Measurements from ENCODE around the gene PLAU. TPM values are rescaled to one million over a fixed set of nuclear protein-coding genes. Genes with fewer than 3 reads are reported as not detected.
"Not testable (repeated sequence)": the region's sequence is repeated elsewhere in the genome, so short reads cannot be mapped to it uniquely, and the experiment has no call there.

PLAU gene
- total RNA-seq, 2 experiments from 2014 or later, result 0.45 to 0.73 TPM

DNA sequence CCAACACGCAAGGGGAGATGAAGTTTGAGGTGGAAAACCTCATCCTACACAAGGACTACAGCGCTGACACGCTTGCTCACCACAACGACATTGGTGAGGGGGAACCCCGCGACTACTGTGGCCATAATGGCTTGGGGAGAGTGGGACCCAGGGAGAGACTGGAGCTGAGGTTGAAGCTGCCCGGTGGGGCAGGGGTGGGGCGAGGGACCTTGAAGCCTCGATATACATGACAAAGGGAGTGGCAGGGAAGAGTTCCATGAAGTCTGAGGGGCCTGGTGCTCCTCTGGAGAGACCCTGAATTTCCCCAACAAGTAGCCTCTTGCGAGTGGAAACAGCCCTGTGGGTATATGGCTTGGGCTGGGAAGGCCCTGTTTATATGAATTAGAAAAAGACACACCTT is 3.1 kb downstream of the PLAU start:
- H3K27me3 Mint-ChIP-seq, result peaks cover 33% of the 10 kb centered on the region
- ChIA-PET CTCF (interaction anchor here (1.9 kb wide), 1 partner anchor 27 kb away, joined by 7 read pairs; no protein-coding TSS in a partner anchor), POLR2A (interaction anchor here (0.6 kb wide), 1 partner anchor 50 kb away, joined by 3 read pairs; no protein-coding TSS in a partner anchor)
- no peak for DNase-seq
- intact Hi-C loops (cut with micrococcal nuclease), result no loop called here
- H3K36me3 Mint-ChIP-seq, result peaks cover 6% of the 10 kb centered on the region
- H3K4me1 Mint-ChIP-seq (ENCODE audit: low read depth), result peaks cover 29% of the 10 kb centered on the region
- H3K9me3 Mint-ChIP-seq, result peaks cover 6% of the 10 kb centered on the region
- no peak overlapping the region for H3K27ac Mint-ChIP-seq
- no peak overlapping the region for H3K4me3 Mint-ChIP-seq

GRCh38 chr10:73915206-73915851 is 4.4 kb downstream of the PLAU start:
- Mint-ChIP-seq H3K36me3 (peaks cover 10% of the 10 kb centered on the region), H3K4me3 (no peak overlapping the region), H3K9me3 (peaks cover 6% of the 10 kb centered on the region), H3K27me3 (peaks cover 31% of the 10 kb centered on the region), H3K27ac (no peak overlapping the region), H3K4me1 (ENCODE audit: low read depth) (peaks cover 22% of the 10 kb centered on the region)
- ChIA-PET CTCF (interaction anchor here (1.9 kb wide), 1 partner anchor 25 kb away, joined by 7 read pairs; no protein-coding TSS in a partner anchor), POLR2A (no interaction called here)
- DNase-seq, result no peak
- intact Hi-C loops (cut with micrococcal nuclease), result no loop called here

DNA sequence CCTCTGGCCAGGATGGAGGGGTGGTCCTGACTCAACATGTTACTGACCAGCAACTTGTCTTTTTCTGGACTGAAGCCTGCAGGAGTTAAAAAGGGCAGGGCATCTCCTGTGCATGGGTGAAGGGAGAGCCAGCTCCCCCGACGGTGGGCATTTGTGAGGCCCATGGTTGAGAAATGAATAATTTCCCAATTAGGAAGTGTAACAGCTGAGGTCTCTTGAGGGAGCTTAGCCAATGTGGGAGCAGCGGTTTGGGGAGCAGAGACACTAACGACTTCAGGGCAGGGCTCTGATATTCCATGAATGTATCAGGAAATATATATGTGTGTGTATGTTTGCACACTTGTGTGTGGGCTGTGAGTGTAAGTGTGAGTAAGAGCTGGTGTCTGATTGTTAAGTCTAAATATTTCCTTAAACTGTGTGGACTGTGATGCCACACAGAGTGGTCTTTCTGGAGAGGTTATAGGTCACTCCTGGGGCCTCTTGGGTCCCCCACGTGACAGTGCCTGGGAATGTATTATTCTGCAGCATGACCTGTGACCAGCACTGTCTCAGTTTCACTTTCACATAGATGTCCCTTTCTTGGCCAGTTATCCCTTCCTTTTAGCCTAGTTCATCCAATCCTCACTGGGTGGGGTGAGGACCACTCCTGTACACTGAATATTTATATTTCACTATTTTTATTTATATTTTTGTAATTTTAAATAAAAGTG is 6.0 kb downstream of the PLAU start:
- DNase-seq, result no peak
- Mint-ChIP-seq H3K4me3 (no peak overlapping the region), H3K27me3 (peaks cover 19% of the 10 kb centered on the region), H3K9me3 (peaks cover 6% of the 10 kb centered on the region), H3K4me1 (ENCODE audit: low read depth) (peaks cover 15% of the 10 kb centered on the region), H3K36me3 (peaks cover 10% of the 10 kb centered on the region), H3K27ac (no peak overlapping the region)
- CTCF ChIA-PET, result interaction anchor here (0.6 to 5.1 kb wide), 3 partner anchors 23 to 34 kb away, joined by 3 to 20 read pairs (median 8); no protein-coding TSS in a partner anchor
- POLR2A ChIA-PET, result no interaction called here
- intact Hi-C loops (cut with micrococcal nuclease), result no loop called here

DNA sequence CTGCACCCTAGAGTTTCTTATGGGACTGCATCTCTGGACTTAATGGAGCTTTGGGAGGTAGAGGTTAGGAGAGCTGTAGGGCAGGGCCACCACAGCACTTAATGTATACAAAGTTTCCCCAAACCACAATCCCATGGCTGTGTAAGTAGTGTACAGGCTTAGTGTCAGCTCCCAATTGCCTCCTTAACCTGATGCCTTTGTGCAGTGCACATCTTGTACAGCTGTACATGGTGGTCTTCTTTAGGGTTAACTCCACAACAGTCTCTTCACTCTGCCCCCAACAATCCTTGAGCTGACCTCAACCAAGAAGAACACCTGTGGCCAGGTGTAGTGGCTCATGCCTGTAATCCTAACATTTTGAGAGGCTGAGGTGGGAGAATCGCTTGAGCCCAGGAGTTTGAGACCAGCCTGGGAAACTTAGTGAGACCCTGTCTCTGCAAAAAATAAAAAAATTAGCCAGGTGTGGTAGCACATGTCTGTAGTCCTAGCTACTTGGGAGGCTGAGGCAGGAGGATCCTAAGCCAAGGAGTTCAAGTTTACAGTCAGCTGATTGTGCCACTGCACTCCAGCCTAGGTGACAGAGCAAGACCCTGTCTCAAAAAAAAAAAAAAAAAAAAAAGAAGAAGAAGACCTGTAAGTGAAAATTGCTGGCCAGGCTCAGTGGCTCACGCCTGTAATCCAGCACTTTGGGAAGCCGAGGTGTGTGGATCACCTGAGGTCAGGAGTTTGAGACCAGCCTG is 6.8 kb downstream of the PLAU start:
- peaks cover 16% of the 10 kb centered on the region for H3K27me3 Mint-ChIP-seq
- CTCF ChIA-PET, result interaction anchor here (0.9 to 5.1 kb wide), 3 partner anchors 8 to 31 kb away, joined by 3 to 20 read pairs (median 8); no protein-coding TSS in a partner anchor

DNA sequence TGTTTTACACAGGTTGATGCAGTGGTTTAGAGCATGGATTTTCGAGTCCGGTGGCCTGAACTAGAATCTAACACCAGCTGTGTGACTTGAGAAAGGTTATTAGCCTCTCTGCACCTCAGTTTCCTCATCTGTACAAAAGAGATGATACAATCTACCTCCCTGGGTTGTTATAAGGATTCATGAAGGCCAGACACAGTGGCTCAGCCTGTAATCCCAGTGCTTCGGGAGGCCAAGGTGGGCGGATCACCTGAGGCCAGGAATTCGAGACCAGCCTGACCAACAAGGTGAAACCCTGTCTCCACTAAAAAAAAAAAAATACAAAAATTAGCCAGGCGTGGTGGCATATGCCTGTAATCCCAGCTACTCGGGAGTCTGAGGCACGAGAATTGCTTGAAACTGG is 8.5 kb downstream of the PLAU start:
- CTCF ChIA-PET, result interaction anchor here (0.9 to 5.1 kb wide), 3 partner anchors 21 to 162 kb away, joined by 3 to 20 read pairs (median 4); no protein-coding TSS in a partner anchor
- peaks cover 26% of the 10 kb centered on the region for H3K4me1 Mint-ChIP-seq (ENCODE audit: low read depth)
- H3K4me3 Mint-ChIP-seq; intact Hi-C loops (cut with micrococcal nuclease); H3K9me3 Mint-ChIP-seq; DNase-seq; POLR2A ChIA-PET; H3K27ac Mint-ChIP-seq; H3K36me3 Mint-ChIP-seq: not testable (repeated sequence)
- peaks cover 15% of the 10 kb centered on the region for H3K27me3 Mint-ChIP-seq

More for the DNA sequence above, 6.8 kb downstream of the PLAU start:
- H3K4me1 Mint-ChIP-seq (ENCODE audit: low read depth), result peaks cover 21% of the 10 kb centered on the region
- H3K27ac Mint-ChIP-seq, result no peak overlapping the region
- H3K36me3 Mint-ChIP-seq, result peaks cover 10% of the 10 kb centered on the region
- no peak overlapping the region for H3K4me3 Mint-ChIP-seq
- POLR2A ChIA-PET, result no interaction called here
- H3K9me3 Mint-ChIP-seq, result peaks cover 6% of the 10 kb centered on the region
- DNase-seq, result no peak
- intact Hi-C loops (cut with micrococcal nuclease), result no loop called here

GRCh38 chr10:73920089-73920488 is 9.2 kb downstream of the PLAU start:
- Mint-ChIP-seq H3K36me3 (peaks cover 10% of the 10 kb centered on the region), H3K4me3 (no peak overlapping the region), H3K27me3 (peaks cover 18% of the 10 kb centered on the region), H3K4me1 (ENCODE audit: low read depth) (peaks cover 26% of the 10 kb centered on the region), H3K9me3 (peaks cover 6% of the 10 kb centered on the region), H3K27ac (no peak overlapping the region)
- ChIA-PET CTCF (interaction anchor here (0.9 to 5.1 kb wide), 4 partner anchors 20 to 161 kb away, joined by 3 to 20 read pairs (median 4); no protein-coding TSS in a partner anchor), POLR2A (no interaction called here)
- DNase-seq, result no peak
- intact Hi-C loops (cut with micrococcal nuclease), result no loop called here

DNA sequence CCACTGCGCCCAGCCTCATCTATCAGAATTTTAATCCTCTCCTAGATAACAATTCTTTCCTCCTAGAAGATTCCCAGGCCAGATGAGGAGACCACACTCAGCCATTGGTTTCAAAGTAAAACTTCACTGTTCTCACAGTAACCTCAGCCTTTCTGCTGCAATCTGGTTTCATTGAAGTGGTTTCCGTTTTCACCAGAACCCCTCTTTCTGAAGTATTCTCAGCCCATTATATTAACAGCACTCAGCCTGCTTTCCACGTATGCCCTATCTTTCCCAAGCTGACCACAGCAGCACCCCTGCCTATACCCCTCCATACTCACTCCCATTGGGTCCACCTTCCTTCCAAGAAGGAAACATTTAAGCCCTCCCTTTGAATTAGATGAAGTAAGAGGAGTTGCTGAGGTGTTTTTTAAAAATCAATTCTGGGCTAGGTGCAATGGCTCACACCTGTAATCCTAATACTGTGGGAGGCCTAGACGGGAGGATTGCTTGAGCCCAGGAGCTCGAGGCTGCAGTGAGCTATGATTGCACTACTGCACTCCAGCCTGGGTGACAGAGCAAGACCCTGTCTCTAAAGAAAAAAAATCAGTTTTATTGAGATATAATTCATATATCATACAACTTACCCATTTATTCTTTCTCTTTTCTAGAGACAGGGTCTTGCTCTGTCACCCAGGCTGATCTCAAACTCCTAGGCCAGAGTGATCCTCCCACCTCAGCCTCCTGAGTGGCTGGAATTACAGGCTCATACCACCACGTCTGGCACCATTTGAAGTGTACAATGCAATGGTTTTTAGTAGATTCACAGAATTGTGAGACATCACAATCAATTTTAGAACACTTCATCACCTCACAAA is 11.3 kb downstream of the PLAU start:
- H3K27ac Mint-ChIP-seq, result no peak overlapping the region
- peak; percentile 37 for DNase-seq
- H3K4me1 Mint-ChIP-seq (ENCODE audit: low read depth), result peaks cover 23% of the 10 kb centered on the region
- H3K27me3 Mint-ChIP-seq, result peaks cover 20% of the 10 kb centered on the region
- CTCF ChIA-PET, result interaction anchor here (1.9 kb wide), 1 partner anchor 36 kb away, joined by 5 read pairs; no protein-coding TSS in a partner anchor
- intact Hi-C loops (cut with micrococcal nuclease), result loop anchor here (1.0 kb wide), 1 partner anchor 11 kb away; the partner anchor contains the start of gene PLAU
- no peak overlapping the region for H3K4me3 Mint-ChIP-seq
- peaks cover 8% of the 10 kb centered on the region for H3K36me3 Mint-ChIP-seq
- peaks cover 6% of the 10 kb centered on the region for H3K9me3 Mint-ChIP-seq
- POLR2A ChIA-PET, result no interaction called here

DNA sequence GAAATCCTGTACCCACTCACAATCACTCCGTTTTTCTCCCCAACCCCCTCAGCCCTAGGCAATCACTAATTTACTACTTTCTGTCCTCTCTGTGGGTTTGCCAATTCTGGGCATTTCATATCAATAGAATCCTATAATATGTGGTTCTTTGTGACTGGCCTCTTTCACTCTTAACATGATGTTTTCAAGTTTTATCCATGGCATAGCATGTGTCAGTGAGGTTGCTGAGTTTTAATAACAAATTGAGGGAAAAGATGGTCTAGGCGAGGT is 11.9 kb downstream of the PLAU start:
- intact Hi-C loops (cut with micrococcal nuclease), result loop anchor here (1.0 kb wide), 1 partner anchor 11 kb away; the partner anchor contains the start of gene PLAU
- peaks cover 8% of the 10 kb centered on the region for H3K36me3 Mint-ChIP-seq
- ChIA-PET CTCF (no interaction called here), POLR2A (no interaction called here)
- peaks cover 22% of the 10 kb centered on the region for H3K4me1 Mint-ChIP-seq (ENCODE audit: low read depth)
- no peak overlapping the region for H3K4me3 Mint-ChIP-seq
- peaks cover 20% of the 10 kb centered on the region for H3K27me3 Mint-ChIP-seq
- DNase-seq, result no peak
- peaks cover 6% of the 10 kb centered on the region for H3K9me3 Mint-ChIP-seq
- H3K27ac Mint-ChIP-seq, result no peak overlapping the region

DNA sequence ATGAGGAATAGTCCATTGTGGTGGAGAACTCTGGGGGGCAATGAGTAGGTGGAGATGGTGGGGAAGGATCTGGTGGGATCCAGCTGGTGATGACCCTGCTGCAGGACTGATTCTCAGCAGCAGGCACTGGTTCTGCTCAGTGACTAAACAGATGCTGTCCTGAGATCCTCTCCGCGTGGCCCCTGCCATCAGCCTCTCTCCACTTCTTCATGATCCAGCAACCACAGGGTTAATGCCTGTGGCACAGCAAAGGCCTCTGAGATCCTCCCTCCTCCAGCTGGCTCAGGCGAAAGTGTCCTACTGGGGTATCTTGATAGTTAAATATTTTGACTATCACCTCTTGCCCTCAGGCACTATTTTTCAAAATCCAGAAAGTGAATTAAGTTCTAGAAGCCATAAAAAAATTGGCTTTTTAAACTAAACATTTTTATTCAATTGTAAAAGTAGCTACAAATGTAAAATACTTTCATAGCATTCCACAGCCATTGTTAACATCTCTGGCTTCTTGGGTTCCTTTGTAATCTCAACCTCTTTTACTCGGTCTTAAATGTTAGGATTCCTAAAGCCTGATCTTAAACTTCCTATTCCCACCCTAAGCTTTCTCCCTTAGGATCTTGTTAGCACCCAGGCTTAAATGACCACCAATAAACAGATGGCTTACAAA is 13.1 kb downstream of the PLAU start:
- ChIA-PET CTCF (interaction anchor here (0.6 to 1.9 kb wide), 5 partner anchors 16 to 58 kb away, joined by 3 to 6 read pairs (median 4); no protein-coding TSS in a partner anchor), POLR2A (no interaction called here)
- Mint-ChIP-seq H3K36me3 (peaks cover 3% of the 10 kb centered on the region), H3K9me3 (no peaks in the 10 kb centered on the region), H3K27me3 (peaks cover 20% of the 10 kb centered on the region), H3K27ac (peak overlapping the region; percentile 6), H3K4me3 (no peak overlapping the region), H3K4me1 (ENCODE audit: low read depth) (peaks cover 22% of the 10 kb centered on the region)
- DNase-seq, result no peak
- intact Hi-C loops (cut with micrococcal nuclease), result no loop called here

DNA sequence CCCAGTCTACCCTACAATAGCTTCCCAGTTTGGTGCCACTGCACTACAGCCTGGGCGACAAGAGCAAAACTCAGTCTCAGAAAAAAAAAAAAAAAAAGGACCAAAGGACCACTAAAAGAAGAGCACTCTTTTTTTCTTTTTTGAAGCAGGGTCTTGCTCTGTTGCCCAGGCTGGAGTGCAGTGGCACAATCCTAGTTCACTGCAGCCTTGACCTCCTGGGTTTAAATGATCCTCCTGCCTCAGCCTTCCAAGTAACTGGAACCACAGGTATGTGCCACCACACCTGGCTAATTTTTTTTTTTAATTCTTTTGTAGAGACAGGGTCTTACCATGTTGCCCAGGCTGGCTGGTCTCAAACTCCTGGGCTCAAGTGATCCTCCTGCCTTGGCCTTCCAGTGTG is 14.0 kb downstream of the PLAU start:
- no peak overlapping the region for H3K4me3 Mint-ChIP-seq
- H3K27me3 Mint-ChIP-seq, result peaks cover 19% of the 10 kb centered on the region
- ChIA-PET CTCF (interaction anchor here (0.6 to 1.9 kb wide), 4 partner anchors 16 to 57 kb away, joined by 3 to 6 read pairs (median 4); no protein-coding TSS in a partner anchor), POLR2A (no interaction called here)
- H3K9me3 Mint-ChIP-seq, result no peaks in the 10 kb centered on the region
- no peak for DNase-seq
- no peak overlapping the region for H3K27ac Mint-ChIP-seq
- intact Hi-C loops (cut with micrococcal nuclease), result no loop called here
- peaks cover under 1% of the 10 kb centered on the region for H3K36me3 Mint-ChIP-seq
- peaks cover 20% of the 10 kb centered on the region for H3K4me1 Mint-ChIP-seq (ENCODE audit: low read depth)

DNA sequence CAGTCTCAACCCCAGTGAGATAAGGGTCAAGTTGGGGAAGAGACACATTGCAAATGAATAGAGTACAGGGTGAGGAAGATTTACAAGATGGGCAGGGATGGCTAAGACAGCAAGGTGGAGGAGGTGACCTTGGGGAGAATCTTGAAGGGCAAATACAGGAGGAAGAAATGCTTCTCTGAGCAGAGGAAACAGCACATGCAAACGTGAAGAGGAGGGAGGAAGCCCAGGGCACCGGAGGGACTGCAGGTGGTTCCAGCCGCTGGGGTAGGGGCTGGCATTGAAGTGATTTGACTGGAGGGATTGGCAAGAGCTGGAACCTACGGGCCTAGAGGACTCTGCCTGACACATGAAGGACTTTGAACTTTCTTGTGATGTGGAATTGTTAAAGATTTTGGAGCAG is 14.6 kb downstream of the PLAU start:
- intact Hi-C loops (cut with micrococcal nuclease), result no loop called here
- H3K4me1 Mint-ChIP-seq (ENCODE audit: low read depth), result peaks cover 16% of the 10 kb centered on the region
- ChIA-PET POLR2A (no interaction called here), CTCF (interaction anchor here (4.0 kb wide), 1 partner anchor 15 kb away, joined by 25 read pairs; no protein-coding TSS in a partner anchor)
- no peak overlapping the region for H3K27ac Mint-ChIP-seq
- H3K9me3 Mint-ChIP-seq, result no peaks in the 10 kb centered on the region
- no peaks in the 10 kb centered on the region for H3K36me3 Mint-ChIP-seq
- H3K4me3 Mint-ChIP-seq, result no peak overlapping the region
- DNase-seq, result no peak
- peaks cover 19% of the 10 kb centered on the region for H3K27me3 Mint-ChIP-seq

Data from activated CD4-positive, alpha-beta memory T cell treated with anti-CD3 and anti-CD28 coated beads for 36 hours (primary cell).